ENCODE measurements around the gene MBLAC2. TPM values are rescaled to one million over a fixed set of nuclear protein-coding genes. Genes with fewer than 3 reads are reported as not detected.

Gene MBLAC2
- polyA plus RNA-seq, 4 donors, result 0.89 to 9.6 (median 2.5) TPM

DNA sequence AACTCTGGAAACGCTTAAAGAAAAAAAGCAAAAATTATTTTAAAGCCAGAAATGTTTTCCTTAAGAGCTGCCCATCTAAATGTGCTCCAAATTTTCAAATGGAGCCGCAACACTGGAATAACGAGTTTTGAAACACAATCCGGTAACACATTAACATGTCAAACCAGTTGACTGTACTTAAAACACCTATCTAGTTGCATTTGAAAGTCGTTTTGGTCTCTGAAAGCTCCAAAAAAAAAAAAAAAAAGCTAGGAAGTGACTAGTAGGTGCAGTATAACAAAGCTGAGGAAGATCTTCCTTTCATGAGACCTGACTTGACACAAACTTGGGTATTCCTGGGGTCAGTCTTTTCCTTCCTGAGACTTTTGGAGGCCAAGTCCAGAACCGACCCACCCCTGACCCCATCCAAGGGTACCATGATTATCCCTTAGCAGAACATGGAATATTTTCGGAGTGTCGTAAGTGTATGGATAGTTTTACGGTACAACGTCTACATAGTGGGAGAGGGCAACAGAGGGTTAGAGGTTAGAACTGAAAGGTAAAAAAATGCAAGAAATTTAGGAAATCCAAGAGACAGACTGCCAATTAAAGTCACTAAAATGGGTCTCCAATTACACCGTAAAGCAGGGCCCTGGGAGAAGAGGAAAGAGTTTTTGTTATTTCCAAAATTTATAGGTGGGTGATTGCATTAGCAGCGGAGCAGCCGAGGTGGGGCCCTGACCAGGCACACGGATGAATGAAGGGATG is 65.8 kb downstream of the MBLAC2 start:
- Histone ChIP-seq H3K4me3 (ENCODE audit: low read depth in 1 of 3, low read length in 3 of 3) (peak overlapping the region; percentile 58 to 91 (median 79)), H3K36me3 (ENCODE audit: control insufficient read depth in 3 of 3, insufficient read depth in 2 of 3, low read depth in 1 of 3, low read length in 3 of 3) (no peaks in the 10 kb centered on the region), H3K27ac (ENCODE audit: low read depth in 1 of 3, low read length in 2 of 3) (peak overlapping the region in 2 of 3 donors; percentile 93 to 98), H3K27me3 (ENCODE audit: control insufficient read depth in 3 of 3, insufficient read depth in 3 of 3, low read length in 3 of 3) (no peaks in the 10 kb centered on the region), H3K4me1 (ENCODE audit: control insufficient read depth in 3 of 3, insufficient read depth in 2 of 3, low read depth in 1 of 3, low read length in 2 of 3) (no peaks in the 10 kb centered on the region), H3K9me3 (ENCODE audit: control insufficient read depth in 2 of 2, insufficient read depth in 1 of 2, low read depth in 1 of 2, low read length in 1 of 2) (no peaks in the 10 kb centered on the region)
- FAIRE-seq (no peak), DNase-seq (peak in 1 of 2 donors; percentile 19)
- WGBS, 3 donors, result 12 to 17% (median 15%) methylated on average over 14 of the region's 14 CpGs

Other genes starting within 250 kb of the MBLAC2 start
- 10 to 100 TPM; 10.8 to 32.6 (median 14.8) TPM for gene CETN3, start 65.0 kb downstream of the MBLAC2 start, polyA plus RNA-seq
- gene POLR3G, start 93 bp upstream of the MBLAC2 start, polyA plus RNA-seq, result 1 to 10 TPM in 2 of 4 donors, under 1 TPM in 2; 0.45 to 2.1 (median 1.2) TPM
- 10 to 100 TPM in 1 of 4 donors, 1 to 10 TPM in 3; 7.0 to 24.6 (median 8.1) TPM for gene LYSMD3, start 54.8 kb upstream of the MBLAC2 start, polyA plus RNA-seq
- 1 to 10 TPM in 3 of 4 donors, not detected in 1; 2.6 to 2.9 (median 2.7) TPM for gene ADGRV1, start 84.0 kb upstream of the MBLAC2 start, polyA plus RNA-seq